ENCODE measurements around the gene CRIP2. TPM values are rescaled to one million over a fixed set of nuclear protein-coding genes. Genes with fewer than 3 reads are reported as not detected.

The CRIP2 gene
- total RNA-seq, 4 donors from 2014 or later, result 63.4 to 177 (median 122) TPM

DNA sequence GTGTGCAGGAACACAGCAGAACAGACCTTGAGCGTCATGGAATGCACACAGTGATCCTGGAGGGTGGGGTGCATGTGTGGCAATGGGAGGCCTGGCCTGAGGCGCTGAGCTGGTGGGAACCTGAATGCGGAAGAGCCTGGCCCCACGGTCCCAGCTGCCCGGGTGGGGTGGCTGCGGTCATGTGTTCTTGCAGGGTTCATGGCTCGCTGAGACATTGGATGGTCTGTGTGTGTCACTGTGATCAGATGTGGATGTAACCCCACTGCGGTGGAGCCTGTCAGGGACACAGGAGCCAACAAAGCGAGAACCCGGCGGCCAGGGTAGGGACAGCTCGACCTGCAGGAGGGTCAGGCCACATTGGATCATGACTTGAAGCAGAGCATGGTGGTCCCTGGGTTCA is 31.8 kb upstream of the CRIP2 start:
- ATAC-seq (ENCODE audit: low FRiP score) (no peak), DNase-seq (ENCODE audit: low spot score) (no peak)
- TF ChIP-seq, protein P1, sequence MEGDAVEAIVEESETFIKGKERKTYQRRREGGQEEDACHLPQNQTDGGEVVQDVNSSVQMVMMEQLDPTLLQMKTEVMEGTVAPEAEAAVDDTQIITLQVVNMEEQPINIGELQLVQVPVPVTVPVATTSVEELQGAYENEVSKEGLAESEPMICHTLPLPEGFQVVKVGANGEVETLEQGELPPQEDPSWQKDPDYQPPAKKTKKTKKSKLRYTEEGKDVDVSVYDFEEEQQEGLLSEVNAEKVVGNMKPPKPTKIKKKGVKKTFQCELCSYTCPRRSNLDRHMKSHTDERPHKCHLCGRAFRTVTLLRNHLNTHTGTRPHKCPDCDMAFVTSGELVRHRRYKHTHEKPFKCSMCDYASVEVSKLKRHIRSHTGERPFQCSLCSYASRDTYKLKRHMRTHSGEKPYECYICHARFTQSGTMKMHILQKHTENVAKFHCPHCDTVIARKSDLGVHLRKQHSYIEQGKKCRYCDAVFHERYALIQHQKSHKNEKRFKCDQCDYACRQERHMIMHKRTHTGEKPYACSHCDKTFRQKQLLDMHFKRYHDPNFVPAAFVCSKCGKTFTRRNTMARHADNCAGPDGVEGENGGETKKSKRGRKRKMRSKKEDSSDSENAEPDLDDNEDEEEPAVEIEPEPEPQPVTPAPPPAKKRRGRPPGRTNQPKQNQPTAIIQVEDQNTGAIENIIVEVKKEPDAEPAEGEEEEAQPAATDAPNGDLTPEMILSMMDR (IDR thresholded peaks at IDR 0.05), result no peak

DNA sequence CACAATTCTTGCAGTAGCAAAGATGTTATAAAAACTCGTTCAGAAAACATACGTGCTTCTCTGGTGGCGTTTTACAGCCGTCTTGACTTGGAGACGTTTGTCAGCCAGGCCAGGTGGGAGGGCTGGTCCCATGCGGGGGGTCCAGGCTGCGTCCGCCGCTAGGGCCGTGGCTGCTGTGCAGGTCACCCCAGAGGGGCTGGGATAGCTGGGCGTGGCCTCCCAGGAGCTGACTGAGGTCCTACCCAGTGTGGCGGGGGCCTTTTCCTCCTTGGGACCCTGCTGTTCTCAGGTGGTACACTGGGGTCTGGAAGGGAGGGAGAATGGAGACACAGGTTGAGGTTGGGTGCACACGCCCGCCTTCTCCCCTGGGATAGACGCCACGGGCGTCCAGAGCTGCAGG is 29.8 kb upstream of the CRIP2 start:
- ATAC-seq (ENCODE audit: low FRiP score) (no peak), DNase-seq (ENCODE audit: low spot score) (no peak)
- TF ChIP-seq, protein P1 (IDR thresholded peaks at IDR 0.05), result no peak

DNA sequence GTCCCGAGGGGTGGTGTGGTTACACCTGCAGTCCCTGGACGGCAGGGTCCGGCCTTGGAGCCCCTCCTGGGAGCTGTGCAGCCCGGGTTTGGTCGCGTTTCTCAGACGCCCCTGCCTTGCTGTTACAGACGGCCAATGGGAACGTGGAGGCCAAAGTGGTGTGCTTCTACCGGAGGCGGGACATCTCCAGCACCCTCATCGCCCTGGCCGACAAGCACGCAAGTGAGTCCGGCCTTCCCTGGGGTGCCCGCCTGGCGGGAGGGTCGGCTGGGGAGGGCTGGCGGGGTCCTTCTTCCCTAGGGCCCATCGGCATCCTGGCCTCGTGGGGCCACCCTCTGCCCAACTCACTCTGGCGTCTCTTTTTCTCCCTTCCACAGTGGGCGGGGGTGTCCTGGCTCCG is 29.3 kb upstream of the CRIP2 start:
- ATAC-seq (ENCODE audit: low FRiP score) (no peak), DNase-seq (ENCODE audit: low spot score) (no peak)
- TF ChIP-seq, protein P1 (IDR thresholded peaks at IDR 0.05), result no peak

DNA sequence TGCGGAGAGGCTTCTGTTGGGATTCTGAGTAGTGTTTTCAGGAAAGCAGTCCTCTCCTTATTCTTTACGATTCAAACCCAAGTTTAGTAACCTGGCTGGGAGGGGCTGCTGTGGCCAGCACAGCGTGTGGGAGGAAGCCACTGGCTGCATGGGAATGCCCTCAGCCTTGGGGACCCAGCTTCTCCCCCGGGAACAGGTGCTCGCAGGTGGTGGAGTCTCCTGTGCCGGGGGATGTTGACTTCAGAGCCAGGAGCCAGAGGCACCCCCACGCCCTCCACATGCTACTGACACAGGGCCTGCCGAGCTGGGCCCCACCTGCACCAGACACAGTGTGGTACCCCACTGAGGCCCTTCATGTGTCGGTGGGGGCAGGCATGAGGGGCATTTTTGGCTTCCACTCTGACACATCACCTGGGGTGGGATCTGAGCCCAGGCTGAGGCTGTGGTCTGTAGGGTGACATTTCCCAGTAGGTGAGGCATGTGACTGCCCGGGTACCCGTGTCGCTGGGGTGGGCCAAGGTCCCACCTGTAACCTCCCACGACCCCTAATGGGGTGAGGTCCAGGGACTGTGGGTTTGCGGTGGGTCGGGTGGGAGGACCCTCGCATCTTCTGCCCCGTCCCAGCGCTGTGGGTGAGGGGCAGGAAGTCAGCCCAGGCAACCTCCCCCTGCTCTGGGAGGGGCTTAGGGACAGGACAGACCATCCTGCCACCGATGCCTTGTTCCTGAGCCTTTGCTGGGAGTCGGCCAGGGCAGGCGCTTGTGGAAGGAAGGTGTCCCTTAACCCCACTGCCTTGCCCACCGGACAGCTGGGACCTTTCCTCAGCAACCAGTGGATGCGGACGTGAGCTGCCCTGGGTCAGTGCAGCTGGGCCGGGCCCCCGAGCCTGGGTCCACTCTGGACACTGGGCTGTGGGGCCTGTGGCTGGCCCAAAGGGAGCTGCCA is 28.4 kb upstream of the CRIP2 start:
- no peak for ATAC-seq (ENCODE audit: low FRiP score)
- no peak for DNase-seq (ENCODE audit: low spot score)
- TF ChIP-seq, protein P1 (IDR thresholded peaks at IDR 0.05), result no peak

DNA sequence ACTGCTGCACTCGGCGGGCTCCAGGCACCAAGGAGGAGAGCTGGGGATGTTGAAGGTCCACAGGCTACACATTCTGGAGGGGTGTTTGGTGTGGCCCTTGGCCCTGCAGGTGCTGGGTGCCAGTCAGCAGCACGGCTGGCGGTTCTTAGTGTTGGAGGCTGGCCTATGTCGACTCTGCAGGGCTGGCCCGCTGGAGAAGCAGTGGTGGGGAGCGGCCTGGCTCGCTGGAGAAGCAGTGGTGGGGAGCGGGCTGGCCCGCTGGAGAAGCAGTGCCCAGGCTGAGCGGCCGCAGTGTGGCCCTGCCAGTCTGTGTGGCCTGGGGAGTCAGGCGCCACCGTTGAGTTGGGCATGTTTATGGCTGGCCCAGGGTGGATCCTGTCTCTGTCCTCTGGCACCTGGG is 27.6 kb upstream of the CRIP2 start:
- no peak for ATAC-seq (ENCODE audit: low FRiP score)
- TF ChIP-seq, protein P1 (IDR thresholded peaks at IDR 0.05), result no peak
- no peak for DNase-seq (ENCODE audit: low spot score)

DNA sequence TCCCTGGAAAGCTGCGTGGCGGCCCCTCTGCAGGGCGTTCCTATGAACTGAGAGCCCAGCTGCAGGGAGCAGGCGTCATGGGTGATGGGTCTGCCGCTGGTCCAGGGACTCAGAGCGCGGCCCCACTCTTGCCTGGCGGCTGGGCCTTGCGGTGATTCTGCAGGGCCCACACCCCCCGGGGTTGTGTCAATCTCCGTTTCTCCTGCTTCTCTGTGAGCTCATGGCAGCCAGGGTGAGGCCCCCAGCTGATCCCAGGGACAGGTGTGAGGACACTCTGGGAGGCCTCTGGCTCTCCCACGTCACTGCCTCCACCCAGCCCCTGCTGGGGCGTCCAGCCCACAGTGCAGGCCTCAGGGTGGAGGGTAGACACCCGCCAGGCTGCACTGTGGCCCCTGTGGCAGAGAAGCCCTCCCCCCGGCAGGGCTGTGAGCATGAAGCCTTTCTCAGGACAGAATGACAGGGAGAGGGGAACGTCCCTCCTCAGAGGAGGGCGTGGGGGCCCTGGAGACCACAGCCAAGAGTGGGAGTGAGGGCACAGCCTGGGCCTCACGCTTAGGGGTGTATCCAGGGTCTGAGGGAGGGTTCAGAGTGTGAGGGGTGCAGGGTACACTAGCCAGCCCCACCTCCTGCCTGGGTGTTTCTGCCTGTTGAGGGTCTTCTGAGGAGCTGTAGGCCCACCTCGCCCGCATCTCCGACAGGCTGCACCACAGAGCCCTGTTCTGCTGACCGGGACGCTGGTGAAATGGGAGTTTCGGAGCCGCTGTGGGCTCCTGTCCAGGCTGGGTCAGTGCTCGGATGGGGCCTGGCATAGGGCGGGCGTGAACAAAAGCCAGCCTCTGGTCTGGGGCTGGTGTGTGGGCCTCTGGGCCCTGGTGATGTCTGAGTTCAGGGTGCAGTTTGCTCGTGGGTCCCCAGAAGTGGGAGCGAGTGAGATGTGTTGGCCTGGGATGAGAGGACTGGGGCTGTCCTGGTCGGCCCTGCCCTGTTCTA is 26.7 kb upstream of the CRIP2 start:
- ATAC-seq (ENCODE audit: low FRiP score) (no peak), DNase-seq (ENCODE audit: low spot score) (no peak)
- TF ChIP-seq, protein P1 (IDR thresholded peaks at IDR 0.05), result no peak
